Astrocyte (in vitro differentiated cells and primary cell): Measurements from ENCODE around the gene BTBD1.

Experiments
- CTCF ChIP-seq: IDR thresholded peaks from 2 replicates; pipeline ENCODE4 v1.5.1; 2011; ENCODE audit warnings: low read depth, mild to moderate bottlenecking, inconsistent platforms, low read length, moderate library complexity; ENCODE audit not compliant: insufficient read depth
- EZH2 ChIP-seq: IDR thresholded peaks from 2 replicates; pipeline ENCODE4 v1.6.1; 2012; ENCODE audit warnings: mild to moderate bottlenecking, low read length, inconsistent platforms; ENCODE audit not compliant: insufficient read depth

- no peak for TF ChIP-seq CTCF
- no peak for TF ChIP-seq EZH2
These were observed 74.5 kb downstream of the BTBD1 start for GRCh38 chr15:82992436-82992998.
